SIG-M5 treated with dmso at 0.1 percent for 504 hours (cell line): ENCODE results near the gene NUBP2.

ENCODE experiments used
- DNase-seq: peaks from one replicate; lab custom pipeline; 2025; ENCODE audit not compliant: unreplicated experiment; lab: John Stamatoyannopoulos, UW

The NUBP2 gene

DNA sequence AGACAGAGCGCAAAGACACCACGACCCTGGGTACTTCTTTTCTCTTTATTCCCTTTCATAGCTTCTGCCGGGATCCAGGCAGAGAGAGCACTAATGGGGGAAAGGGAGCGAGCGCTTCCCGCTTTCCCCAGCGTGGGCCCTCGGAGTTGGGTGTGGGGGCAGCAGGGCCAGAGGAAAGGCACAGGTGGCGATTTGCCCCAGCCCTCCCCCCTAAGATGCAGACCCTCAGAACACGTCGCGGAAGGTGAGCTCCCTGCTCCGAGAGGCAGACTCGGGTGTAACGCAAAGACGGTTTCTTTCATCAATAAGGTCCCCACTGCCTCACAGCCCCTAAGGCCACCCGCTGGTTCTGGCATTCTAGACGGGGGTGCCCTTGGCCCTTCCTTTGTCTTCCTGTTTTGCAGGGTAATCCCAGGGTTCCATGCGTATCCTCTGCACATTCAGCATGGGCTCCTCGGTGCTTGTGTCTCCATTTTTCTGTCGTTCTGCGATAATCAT, 10.8 kb upstream of the NUBP2 start:
- peak; percentile 27 for DNase-seq

DNA sequence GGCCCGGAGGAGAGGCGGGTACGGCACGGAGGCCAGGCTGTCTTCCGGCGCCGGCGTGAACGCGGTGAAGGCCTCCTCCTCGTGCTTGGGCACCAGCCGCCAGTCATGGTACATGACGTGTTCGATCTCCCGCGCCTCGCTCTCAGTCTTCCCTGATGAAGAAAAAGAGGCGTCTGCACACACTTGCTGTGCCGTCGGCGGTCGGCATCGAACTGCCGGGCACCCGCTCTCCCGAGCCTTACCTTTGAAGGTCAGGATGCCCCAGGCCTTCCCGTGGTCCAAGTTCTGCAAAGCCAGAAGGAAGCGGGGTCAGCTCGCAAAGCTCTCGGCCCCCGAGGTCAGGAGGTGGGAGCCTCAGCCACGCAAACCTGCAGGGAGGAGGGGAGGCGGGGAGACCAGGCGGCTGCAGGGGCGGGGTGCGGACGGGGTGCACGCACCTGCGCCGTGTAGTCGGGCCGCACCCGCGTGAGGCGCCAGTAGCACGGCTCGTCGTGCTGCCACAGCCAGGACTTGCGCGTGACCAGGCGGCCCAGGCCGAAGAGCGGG, 10.3 kb upstream of the NUBP2 start, which contains the start of gene EME2:
TSS of gene EME2 (plus strand) at position 449 of the 546 bp plus-strand sequence. CDS start 418 bp downstream, outside the sequence.
- DNase-seq, result no peak

DNA sequence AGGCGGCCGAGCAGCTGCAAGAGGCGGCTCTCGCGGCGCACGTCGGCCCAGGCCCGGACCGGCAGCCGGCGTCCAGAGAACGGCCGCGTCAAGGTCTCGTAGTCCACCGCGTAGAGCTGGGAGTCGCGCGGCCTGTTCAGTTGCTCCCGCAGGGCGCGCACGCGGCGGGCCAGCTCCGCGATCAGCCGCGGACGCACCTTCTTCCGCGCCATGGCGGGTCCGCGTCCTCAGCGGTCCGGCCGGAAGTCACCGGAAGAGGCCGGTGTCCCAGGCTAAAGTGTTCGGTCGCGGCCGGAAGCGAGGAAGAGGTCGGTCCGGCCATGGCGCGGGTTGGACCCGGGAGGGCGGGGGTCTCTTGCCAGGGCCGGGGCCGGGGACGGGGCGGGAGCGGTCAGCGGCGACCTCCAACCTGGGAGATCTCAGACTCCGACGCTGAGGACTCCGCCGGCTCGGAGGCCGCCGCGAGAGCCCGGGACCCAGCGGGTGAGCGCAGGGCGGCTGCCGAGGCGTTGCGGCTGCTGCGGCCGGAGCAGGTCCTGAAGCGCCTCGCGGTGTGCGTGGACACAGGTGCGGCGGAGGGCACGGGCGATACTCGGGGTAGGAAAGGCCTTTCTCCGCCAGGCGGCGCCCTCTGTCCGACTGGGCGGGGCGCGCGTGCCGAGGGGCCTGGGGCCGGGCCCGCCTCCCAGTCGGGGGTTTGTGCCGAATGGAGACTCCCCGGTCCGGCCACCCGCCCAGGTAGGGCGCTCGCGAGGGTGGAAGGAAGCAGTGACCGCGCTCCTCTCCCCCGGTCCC, 9.7 kb upstream of the NUBP2 start, which contains the start of gene MRPS34:
TSS of gene MRPS34 (minus strand) at position 227 of the 795 bp plus-strand sequence. CDS start at position 212, 15 bp downstream.
- peak; percentile 70 for DNase-seq

DNA sequence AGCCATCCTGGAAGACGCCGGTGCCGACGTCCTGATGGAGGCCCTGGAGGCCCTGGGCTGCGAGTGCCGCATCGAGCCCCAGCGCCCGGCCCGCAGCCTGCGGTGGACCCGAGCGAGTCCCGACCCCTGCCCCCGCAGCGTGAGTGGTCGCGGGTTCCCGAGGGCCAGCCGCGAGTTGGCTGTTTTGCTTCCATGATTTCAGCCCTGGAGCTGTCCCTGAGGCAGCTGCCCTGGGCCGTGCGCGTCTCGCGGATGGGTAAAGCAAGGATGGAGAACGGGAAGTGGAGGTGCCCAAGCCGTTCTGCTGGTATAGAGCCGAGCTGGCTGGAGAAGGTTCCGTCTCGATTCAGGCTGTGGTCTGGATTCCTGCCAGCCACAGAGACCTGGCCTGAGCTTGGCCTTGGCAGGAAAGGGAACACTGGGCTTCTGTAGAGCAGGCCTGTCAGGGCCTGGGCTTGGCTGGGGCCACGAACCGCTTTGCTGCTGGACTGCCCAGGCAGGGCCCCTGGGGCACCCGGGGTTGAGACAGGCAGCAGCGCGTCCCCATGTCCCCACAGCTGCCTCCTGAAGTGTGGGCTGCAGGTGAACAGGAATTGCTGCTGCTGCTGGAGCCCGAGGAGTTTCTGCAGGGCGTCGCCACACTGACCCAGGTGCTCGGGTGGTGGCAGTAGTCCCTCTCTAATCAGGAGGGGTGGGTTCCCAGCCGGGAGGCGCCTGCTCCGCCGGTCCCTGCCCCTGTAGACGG, 8.9 kb upstream of the NUBP2 start:
- peak; percentile 52 for DNase-seq

DNA sequence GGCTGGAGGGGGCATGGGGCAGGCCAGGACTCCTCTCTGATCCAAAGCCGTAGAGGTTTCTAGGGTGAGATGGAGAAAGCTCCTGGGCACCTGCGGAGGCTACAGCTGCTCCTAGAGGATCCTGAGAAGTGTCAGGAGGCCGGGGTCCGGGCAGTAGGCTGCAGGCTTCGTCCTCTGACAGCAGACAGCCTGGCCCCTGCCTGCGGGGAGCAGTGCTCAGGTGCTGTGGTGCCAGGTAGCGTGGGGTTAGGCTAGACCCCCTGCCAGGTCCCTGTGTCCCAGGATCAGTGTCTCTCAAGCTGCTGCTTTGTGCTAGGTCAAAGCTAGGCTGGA, 8.3 kb upstream of the NUBP2 start:
- DNase-seq, result no peak

DNA sequence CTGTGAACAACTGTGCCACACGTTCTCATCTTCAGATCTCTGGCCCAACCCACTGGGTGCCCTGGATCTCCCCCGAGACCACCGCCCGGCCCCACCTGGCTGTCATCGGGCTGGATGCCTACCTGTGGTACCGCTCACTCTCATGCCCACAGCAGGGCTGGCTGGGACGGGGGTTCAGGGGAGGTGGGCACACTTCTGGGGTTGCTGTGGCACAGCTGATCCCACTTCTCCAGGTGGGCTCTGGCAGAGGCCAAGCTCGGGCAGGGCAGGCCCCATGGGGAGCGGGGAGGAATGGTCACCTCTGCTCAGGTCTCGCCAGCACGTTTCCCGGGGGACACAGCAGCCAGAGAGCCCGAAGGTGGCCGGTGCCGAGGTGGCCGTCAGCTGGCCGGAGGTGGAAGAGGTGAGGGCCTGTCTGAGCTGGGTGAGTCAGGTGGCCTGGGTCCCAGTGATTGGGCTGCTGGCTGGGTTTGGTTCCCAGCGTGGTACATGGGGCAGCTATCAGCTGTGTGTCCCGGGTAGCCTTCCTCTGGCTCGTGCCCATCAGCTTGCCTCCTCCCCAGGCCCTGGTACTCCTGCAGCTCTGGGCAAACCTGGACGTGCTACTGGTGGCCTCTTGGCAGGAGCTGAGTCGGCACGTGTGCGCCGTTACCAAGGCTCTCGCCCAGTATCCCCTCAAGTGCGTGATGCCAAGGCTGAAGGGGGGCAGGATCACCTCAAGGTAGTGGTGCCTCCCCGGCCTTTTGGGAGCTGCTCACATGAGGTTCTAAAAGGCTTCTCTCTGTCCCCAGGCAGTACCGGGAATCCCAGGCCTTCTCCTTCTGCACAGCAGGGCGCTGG, 7.5 kb upstream of the NUBP2 start:
- DNase-seq, result no peak

DNA sequence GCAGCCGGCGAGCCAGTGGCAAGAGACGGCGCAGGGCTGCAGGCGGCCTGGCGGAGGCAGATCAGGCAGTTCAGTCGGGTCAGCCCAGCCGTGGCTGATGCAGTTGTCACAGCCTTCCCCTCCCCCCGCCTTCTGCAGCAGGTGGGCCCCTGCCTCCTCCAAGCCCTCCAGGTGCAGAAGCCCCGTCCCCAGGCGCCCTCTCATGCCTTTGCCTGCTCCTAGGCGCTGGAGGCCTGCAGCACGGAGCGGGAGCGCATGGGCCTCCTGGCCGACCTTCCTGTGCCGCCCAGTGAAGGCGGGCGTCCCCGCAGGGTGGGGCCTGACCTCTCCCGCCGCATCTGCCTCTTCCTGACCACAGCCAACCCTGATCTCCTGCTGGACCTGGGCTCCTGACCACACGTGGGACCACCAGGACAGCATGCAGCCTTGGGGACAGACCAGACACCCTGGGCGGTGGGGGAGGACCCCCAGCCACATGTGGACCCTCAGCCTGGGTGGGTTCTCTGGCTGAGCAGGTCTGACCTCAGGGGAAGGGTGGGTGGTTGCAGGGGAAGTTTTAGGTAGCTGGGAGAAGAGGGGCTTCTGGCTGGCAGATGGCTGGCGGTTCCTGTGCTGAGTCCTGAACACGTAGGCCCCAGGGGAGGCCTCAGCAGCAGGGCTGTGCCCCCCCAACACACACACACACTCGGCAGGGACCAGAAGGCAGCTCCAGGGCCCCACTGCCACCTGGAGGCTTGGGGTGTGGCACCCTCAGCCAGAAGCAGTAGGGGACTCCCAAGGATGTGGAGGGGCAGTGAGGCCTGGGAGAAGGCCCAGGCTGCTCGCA, 6.7 kb upstream of the NUBP2 start:
- no peak for DNase-seq

DNA sequence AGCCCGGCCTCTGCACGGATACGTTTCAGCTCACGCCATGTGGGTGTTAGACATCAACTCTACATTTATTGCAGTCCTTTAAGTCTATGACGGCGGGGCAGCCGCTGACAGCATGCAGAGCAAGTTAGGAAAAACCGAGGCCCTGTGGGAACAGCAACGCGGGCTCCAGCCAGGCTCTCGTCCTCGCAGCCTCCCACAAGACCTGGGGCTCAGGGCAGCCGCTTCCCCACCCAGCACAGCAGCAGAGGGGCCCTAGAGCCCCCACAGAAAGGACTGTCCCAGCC, 6.1 kb upstream of the NUBP2 start:
- DNase-seq, result no peak

DNA sequence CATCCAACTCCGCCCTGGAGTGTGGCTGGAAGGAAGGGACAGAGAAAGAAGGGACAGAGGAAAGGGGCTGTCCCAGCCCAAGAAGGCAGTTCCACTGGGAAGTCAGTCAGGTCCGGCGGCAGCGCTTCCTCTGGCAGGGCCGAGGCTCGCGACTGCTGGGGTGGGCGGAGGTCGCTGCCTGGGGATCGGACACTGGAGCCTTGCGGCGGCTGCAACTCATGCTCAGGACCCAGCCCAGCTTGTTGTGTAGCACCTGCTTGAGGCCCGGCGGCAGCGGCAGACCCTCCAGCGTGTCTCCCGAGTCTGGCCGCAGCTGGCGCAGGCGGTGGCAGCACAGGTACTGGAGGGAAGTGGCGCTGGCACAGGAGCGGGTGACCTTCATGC, 5.8 kb upstream of the NUBP2 start:
- no peak for DNase-seq

DNA sequence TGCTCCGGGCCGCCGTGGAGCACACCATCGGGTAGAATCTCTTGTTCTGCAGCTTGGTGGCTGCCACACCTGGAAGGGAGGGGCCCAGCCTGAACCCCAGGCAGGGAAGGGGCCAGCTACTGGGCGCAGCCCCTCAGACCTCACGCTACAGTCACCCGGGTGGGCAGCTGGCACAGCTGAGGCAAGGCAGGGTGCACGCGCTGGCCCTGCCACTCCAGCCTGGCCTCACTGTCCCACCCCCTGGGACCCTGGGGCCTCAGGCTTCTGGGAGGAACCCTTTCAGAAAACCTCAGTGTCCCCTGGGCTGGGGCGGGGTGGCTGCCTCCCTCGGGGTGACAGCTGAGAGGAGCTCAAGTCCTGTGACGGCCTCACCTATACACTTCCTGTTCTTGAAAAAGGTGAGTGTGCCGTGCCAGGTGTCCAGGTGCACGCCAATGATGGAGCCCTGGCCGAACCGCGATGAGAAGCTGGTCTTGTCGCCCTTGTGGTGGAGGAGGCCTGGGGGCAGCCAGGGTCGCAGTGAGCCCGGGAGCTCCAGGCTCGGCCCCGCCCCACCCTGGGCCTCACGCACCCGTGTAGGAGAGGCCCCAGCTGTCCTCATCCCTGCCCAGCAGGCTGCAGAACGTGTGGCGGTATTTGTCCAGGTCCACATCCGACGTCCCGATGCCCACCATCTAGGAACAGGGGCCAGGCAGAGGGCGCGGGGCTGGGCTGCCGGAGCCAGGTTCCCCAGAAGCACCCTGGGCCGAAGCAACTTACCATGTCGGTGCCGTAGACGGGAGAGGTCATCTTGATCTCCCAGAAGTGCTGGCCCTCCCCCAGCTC, 5.2 kb upstream of the NUBP2 start:
- DNase-seq, result no peak

DNA sequence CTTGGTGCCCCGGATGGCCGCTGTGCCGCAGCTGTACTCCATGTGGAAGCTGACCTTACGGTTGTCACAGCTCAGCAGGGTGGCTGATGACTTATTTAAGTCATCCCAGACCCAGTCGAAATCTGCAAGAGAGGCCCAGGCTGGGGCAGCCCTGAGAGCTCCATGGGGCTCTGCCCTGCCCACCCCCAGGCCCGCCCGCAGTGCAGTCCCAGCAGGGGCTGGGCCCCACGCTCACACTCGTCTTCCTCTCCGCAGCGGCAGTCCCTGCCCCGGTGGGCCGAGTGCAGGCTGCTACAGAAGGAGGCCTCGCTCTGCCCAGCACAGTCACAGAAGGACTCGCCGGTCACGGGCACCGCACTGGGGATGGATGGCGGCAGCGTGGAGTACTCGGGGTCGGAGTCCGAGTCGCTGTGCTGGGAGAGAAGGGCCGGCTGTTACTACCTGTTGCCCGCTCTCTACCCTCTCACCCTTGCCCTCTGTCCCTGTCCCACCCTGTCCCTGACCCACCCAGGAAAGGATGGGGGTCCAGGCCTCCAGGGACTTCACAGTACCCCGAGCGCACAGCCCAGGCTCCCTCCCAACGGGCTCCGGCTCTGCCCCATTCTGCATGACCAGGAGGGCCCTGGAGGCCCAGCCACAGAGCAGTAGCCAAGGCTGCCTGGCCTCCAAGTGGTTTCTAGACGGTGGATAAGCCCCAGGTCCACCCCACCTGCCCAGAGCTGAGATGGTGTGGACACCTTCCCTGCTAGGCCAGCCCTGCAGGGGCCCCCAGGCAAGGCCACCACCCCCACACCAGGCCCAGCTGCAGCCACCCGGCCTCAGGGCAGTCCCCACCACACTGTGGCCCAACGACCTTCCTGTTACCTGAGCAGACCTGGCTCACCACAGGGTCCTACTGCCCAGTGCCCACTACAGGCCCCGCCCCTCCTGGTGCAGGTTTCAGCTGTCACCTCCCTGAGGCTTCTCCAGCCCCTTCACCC, 4.3 kb upstream of the NUBP2 start:
- no peak for DNase-seq

DNA sequence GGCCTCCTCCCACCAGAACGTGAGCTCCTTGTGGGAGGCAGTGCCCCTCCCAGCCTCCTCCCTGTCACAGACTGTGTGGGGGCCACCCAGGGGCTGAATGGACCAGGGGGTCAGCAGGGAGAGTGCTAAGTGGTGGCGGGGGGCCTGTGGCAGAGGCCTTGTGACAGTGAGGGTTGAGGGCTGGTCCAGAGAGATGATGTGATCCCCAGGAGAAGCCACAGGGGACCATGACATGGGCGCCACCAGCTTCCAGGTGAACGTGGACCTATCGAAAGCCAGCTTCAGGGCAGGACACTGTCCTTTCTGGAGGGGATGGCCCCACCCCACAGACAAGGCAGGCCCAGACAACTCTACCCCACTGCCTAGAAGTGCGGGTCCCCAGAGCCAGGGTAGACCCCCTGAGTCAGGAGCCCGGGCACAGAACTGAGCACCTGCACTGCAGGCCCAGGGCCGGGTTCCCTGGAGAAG, 3.5 kb upstream of the NUBP2 start:
- no peak for DNase-seq

DNA sequence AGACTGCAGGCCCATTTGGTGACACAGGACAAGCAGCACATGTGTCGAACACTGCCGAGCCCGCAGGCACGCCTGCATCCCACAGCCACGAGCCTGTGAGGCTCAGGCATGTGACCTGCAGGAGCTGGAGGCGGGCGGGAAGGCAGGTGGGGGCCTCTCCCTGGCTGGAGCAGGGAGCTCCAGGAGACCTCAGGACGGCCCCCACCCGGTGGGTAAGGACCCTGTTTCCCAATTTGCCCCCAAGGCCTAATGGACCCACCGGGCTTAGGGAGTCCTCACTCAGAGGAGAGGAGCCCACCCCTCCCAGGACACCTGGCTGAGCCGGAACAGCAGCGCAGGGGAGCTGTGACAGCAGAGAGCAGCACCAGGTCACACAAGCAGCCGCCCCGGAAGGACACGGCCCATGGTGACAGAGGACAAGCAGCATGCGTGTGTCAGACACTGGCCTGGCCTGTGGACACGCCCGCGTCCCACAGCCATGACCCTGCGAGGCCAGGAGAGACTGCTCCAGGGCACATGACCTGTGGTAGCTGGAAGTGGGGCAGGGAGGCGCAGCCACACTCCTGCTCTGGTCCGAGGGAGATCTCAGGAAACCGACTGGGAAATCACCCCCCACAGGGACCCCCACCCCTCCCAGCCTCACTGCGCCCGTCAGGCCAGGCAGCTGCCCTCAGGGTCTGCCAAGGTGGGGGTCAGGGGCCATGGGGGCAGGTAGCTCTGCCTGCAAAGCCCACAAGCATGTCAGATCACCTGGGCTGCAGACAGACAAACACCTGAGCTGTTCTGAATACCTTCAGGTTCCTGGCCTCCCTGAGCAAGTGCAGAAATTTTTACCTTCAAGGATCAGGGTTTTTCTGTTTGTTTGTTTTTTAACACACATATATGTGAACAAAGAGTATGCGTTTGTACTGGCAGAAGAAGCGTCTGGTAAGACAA, 2.8 kb upstream of the NUBP2 start:
- DNase-seq, result no peak

DNA sequence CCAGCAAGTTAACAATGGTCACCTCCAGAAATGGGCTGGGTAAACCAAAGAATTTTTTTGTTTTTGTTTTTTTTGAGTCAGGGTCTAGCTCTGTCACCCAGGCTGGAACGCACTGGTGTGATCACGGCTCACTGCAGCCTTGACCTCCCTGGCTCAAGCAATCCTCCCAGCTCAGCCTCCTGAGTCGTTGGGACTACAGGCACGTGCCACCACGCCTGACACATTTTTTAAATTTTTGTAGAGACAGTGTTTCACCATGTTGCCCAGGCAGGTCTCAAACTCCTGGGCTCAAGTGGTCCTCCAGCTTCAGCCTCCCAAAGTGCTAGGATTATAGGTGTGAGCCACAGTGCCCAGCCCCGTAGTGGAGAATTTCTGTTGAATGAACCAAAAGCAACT, 2.1 kb upstream of the NUBP2 start:
- no peak for DNase-seq

DNA sequence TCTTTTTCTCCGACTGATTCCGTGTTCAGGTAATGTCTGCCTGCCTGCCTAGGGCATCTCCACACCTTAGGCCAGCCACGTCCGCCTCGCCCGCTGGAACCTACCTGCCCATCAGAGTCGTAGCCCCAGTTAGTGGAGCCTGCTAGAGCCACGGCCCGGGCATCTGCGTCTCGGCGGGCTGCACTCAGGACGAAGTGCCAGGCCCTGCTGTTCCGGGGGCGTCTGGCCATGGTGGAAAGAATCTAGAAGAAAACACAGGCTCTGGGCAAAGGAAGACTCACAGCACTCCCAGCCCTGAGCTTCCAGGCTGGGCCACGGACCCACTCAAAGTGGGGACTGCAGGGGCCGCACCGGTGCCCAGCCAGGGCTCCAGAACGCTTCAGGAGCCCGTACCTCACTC, 1.5 kb upstream of the NUBP2 start:
- no peak for DNase-seq

DNA sequence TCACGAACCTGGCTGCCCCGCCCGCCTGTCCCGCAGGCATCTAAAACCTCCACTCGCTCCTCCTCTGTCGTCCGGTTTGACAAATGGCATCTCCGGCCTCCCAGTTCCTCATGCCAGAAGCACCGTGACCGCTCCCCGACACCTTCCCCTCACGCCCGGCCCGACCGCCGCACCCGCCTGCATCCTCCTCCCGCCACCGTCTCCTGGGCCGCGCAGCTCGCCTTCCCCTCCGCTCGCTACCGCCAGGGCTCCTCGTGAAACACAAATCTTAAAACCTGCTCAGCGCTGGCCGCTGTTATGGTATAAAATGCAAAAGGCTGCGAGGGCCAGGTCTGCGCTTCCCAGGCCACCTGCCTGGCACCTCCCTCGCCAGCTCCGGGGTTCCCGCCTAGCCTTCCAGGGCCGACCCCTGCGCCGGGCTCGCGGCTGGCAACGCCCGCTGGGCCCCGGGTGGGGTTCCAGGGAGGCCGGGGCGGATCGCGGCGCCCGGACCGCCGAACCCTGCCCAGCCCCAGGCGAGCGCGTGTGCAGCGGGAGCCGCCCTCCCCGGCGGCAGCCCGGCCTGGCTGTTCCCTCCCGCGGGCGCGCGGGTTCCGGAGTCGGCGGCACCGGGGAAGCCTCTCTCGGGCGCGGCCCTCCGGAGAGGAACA, 877 bp upstream of the NUBP2 start:
- DNase-seq, result peak; percentile 6
